IMR-90 (cell line): ENCODE data around the gene ABHD6. TPM values are rescaled to one million over a fixed set of nuclear protein-coding genes. Genes with fewer than 3 reads are reported as not detected.

Source experiments
- ATAC-seq: fragments of 200-7000 bp; cut with Tn5 transposase; 2 replicates; pipeline ENCODE4 v1.9.1; 2020; ENCODE audit warnings: low read depth, mild to moderate bottlenecking, moderate library complexity
- BruUV-seq: library from RNA; stranded (reverse); fragments of 400-500 nt; replicated peaks from 2 replicates; lab custom pipeline; 2021; lab: Mats Ljungman, UMichigan
- CTCF ChIA-PET: fragments of 300-600 bp; formaldehyde crosslinking; extraction: SDS; loops from one replicate; lab custom pipeline; 2021; ENCODE audit warnings: antibody characterized with exemption; lab: Yijun Ruan, JAX
- POLR2A ChIA-PET: fragments of 300-600 bp; sonication (Branson Sonifier 250); formaldehyde crosslinking; loops from one replicate; lab custom pipeline; 2022; ENCODE audit warnings: antibody characterized with exemption; ENCODE audit not compliant: unreplicated experiment; lab: Charles Lee
- DNase-seq: peaks from one replicate; pipeline ENCODE4 v3.0.0; 2013
- H2AFZ ChIP-seq: replicated peaks from 2 replicates; pipeline ENCODE3; 2013; ENCODE audit warnings: low read length, mild to moderate bottlenecking; ENCODE audit not compliant: poor library complexity
- H2AK5ac ChIP-seq: 2 replicates; pipeline ENCODE4 v1.6.1; 2013; ENCODE audit warnings: low read depth, low read length, inconsistent platforms
- H2AK9ac ChIP-seq: replicated peaks from 2 replicates; pipeline ENCODE3; 2013; ENCODE audit warnings: mild to moderate bottlenecking, low read depth, low read length, moderate library complexity; ENCODE audit not compliant: poor library complexity
- H2BK120ac ChIP-seq: 2 replicates; pipeline ENCODE4 v1.6.1; 2013; ENCODE audit warnings: low read depth, low read length, inconsistent platforms
- H2BK15ac ChIP-seq: 3 replicates; pipeline ENCODE4 v1.6.1; 2013; ENCODE audit warnings: low read depth, low read length, inconsistent platforms
- H2BK20ac ChIP-seq: 2 replicates; pipeline ENCODE4 v1.6.1; 2013; ENCODE audit warnings: low read depth, mild to moderate bottlenecking, inconsistent platforms, low read length, moderate library complexity
- H2BK5ac ChIP-seq: 2 replicates; pipeline ENCODE4 v1.6.1; 2013; ENCODE audit warnings: mild to moderate bottlenecking, low read depth, low read length, inconsistent platforms; ENCODE audit not compliant: poor library complexity, severe bottlenecking
- H3K14ac ChIP-seq: replicated peaks from 2 replicates; pipeline ENCODE4 v1.6.1; 2013; ENCODE audit warnings: low read depth, low read length, inconsistent platforms
- H3K18ac ChIP-seq: 2 replicates; pipeline ENCODE4 v1.6.1; 2013; ENCODE audit warnings: low read depth, low read length, control low read depth
- H3K23ac ChIP-seq: 2 replicates; pipeline ENCODE4 v1.6.1; 2013; ENCODE audit warnings: low read depth, low read length, inconsistent platforms
- H3K27ac ChIP-seq: 2 replicates; pipeline ENCODE4 v1.5.1; 2013; ENCODE audit warnings: mild to moderate bottlenecking, control low read depth, low read length; ENCODE audit not compliant: insufficient read depth
- H3K27me3 ChIP-seq: 2 replicates; pipeline ENCODE4 v1.6.1; 2013; ENCODE audit warnings: low read length; ENCODE audit not compliant: control insufficient read depth, insufficient read depth
- H3K36me3 ChIP-seq: 2 replicates; pipeline ENCODE4 v1.6.1; 2013; ENCODE audit warnings: low read length, mixed read lengths; ENCODE audit not compliant: control insufficient read depth, insufficient read depth
- H3K4ac ChIP-seq: 2 replicates; pipeline ENCODE4 v1.6.1; 2013; ENCODE audit warnings: low read depth, low read length, inconsistent platforms
- H3K4me1 ChIP-seq: 2 replicates; pipeline ENCODE4 v1.6.1; 2013; ENCODE audit warnings: low read length, mixed read lengths; ENCODE audit not compliant: control insufficient read depth, insufficient read depth
- H3K4me2 ChIP-seq: 2 replicates; pipeline ENCODE4 v1.6.1; 2013; ENCODE audit warnings: low read depth, mild to moderate bottlenecking, control low read depth, low read length, moderate library complexity
- H3K4me3 ChIP-seq: 2 replicates; pipeline ENCODE4 v1.5.1; 2013; ENCODE audit warnings: low read depth, mild to moderate bottlenecking, control low read depth, low read length, moderate library complexity; ENCODE audit not compliant: insufficient read depth
- H3K56ac ChIP-seq: 2 replicates; pipeline ENCODE4 v1.6.1; 2013; ENCODE audit warnings: low read length, inconsistent platforms; ENCODE audit not compliant: insufficient read depth; ENCODE audit errors: extremely low read depth
- H3K79me1 ChIP-seq, 2 experiments: 2 replicates each; pipeline ENCODE4 v1.6.1; 2013; ENCODE audit warnings: low read length in 2 of 2, inconsistent platforms in 1 of 2, low read depth in 1 of 2
- H3K9ac ChIP-seq: 2 replicates; pipeline ENCODE4 v1.6.1; 2013; ENCODE audit warnings: low read depth, low read length, control low read depth
- H3K9me1 ChIP-seq: 2 replicates; pipeline ENCODE4 v1.6.1; 2013; ENCODE audit warnings: low read length, inconsistent platforms; ENCODE audit not compliant: insufficient read depth
- H3K9me3 ChIP-seq: 2 replicates; pipeline ENCODE4 v1.6.1; 2013; ENCODE audit warnings: low read length; ENCODE audit not compliant: control insufficient read depth, insufficient read depth
- H4K20me1 ChIP-seq: 2 replicates; pipeline ENCODE4 v1.6.1; 2013; ENCODE audit warnings: low read length, inconsistent platforms; ENCODE audit not compliant: insufficient read depth
- H4K5ac ChIP-seq: 2 replicates; pipeline ENCODE4 v1.6.1; 2013; ENCODE audit warnings: mild to moderate bottlenecking, low read depth, low read length, control low read depth
- H4K8ac ChIP-seq, 2 experiments: 2 replicates each; pipeline ENCODE4 v1.6.1; 2013; ENCODE audit warnings: low read depth in 2 of 2, low read length in 2 of 2, control low read depth in 1 of 2, inconsistent platforms in 1 of 2
- H4K91ac ChIP-seq: 2 replicates; pipeline ENCODE4 v1.6.1; 2013; ENCODE audit warnings: low read depth, low read length, inconsistent platforms; ENCODE audit not compliant: insufficient read depth
- POLR2A ChIP-seq: IDR thresholded peaks from 2 replicates; pipeline ENCODE4 v1.6.1; 2012; ENCODE audit warnings: mild to moderate bottlenecking, low read depth, low read length
- WGBS, 2 experiments: methylation state at CpG; one replicate each; pipeline versions ENCODE4 v1.1.5 to v1.1.7; 2013; ENCODE audit warnings: missing lambda C conversion rate in 2 of 2; ENCODE audit not compliant: insufficient read length in 1 of 2; ENCODE audit errors: extremely low coverage in 2 of 2; 5-methylcytosine and 5-hydroxymethylcytosine counted together
- dilution Hi-C: fragments of 300-500 bp; cut with HindIII; formaldehyde crosslinking; loops from one replicate; pipeline ENCODE4 v1.14.3; 2018; ENCODE audit warnings: low sequenced_read_pairs; ENCODE audit not compliant: unreplicated experiment
- in situ Hi-C: fragments of 300-500 bp; cut with MboI; formaldehyde crosslinking; loops from 3 replicates; pipeline ENCODE4 v1.14.3; 2019; ENCODE audit warnings: low sequenced_read_pairs, inconsistent platforms, mixed read lengths
- intact Hi-C: fragments of 100-400 bp; cut with micrococcal nuclease; formaldehyde crosslinking; loops from 2 replicates; pipeline ENCODE4 v1.10.0; 2022
- polyA plus RNA-seq, 3 experiments: library from polyadenylated mRNA; depleted of rRNA; stranded (reverse); fragments of >200 nt; gene quantifications; 2 replicates each; pipeline ENCODE4 v1.2.3, GENCODE V29; 2012; ENCODE audit warnings: low replicate concordance in 1 of 3
- total RNA-seq: library from RNA; depleted of rRNA; stranded (reverse); fragments of >200 nt; gene quantifications from 2 replicates; pipeline ENCODE4 v1.2.3, GENCODE V29; 2012

Gene ABHD6
- total and polyA plus RNA-seq, 2 of the 4 experiments (the other 2 are of a cell fraction) = 5.0 to 5.6 TPM

GRCh38 chr3:58207954-58208353, 29.6 kb upstream of the ABHD6 start:
- Histone ChIP-seq H2BK20ac (no peak overlapping the region), H2AK5ac (no peak overlapping the region), H2AK9ac (no peak overlapping the region), H4K91ac (no peak overlapping the region), H3K27ac (no peak overlapping the region), H3K23ac (no peak overlapping the region), H3K4me2 (no peak overlapping the region), H2BK15ac (no peak overlapping the region), H2BK5ac (no peak overlapping the region), H3K79me1 (no peaks in the 10 kb centered on the region), H3K18ac (no peak overlapping the region), H3K9ac (no peak overlapping the region), H4K8ac (no peak overlapping the region), H2AFZ (no peak overlapping the region), H3K27me3 (peaks cover 32% of the 10 kb centered on the region), H3K9me3 (no peaks in the 10 kb centered on the region), H3K4ac (no peak overlapping the region), H3K14ac (no peak overlapping the region), H3K56ac (no peak overlapping the region), H4K5ac (no peak overlapping the region), H3K9me1 (no peaks in the 10 kb centered on the region), H3K4me3 (no peak overlapping the region), H3K36me3 (no peaks in the 10 kb centered on the region), H2BK120ac (no peak overlapping the region), H3K4me1 (no peaks in the 10 kb centered on the region; the same call in 1 of the 2 replicates), H4K20me1 (no peaks in the 10 kb centered on the region)
- 83% methylated on average over 1 of the region's 4 CpGs; no CpG with 5 or more reads in 1 of the 2 experiments for whole genome bisulfite sequencing, 2 experiments
- CTCF ChIA-PET = no interaction called here
- in situ Hi-C loops (no loop called here), dilution Hi-C loops (no loop called here), intact Hi-C loops (no loop called here)
- DNase-seq = no peak
- POLR2A ChIA-PET = no interaction called here
- ATAC-seq = no peak
- TF ChIP-seq POLR2A = no peak
- BruUV-seq = no TSS peak
